ENCODE results near the gene POLR2C.

DNA sequence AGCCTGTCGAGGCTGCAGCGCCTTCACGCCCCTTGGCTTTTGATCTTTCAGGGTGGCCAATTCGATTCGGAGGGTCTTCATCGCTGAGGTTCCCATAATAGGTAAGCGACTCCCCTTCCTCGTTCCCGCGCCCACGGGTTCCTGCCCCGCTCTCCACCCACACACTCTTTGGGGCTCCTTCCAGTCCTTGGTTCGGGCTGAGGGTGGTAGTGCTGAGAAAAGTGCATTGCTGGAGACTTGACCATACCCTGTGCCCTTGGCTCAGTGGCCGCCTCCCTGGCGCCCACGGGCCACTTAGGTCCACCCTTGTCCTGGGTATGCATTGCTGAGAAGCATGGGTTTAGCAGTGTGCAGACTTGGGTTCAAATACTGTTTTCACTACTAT is 491 bp downstream of the POLR2C start:
- TF ChIP-seq FOS (IDR thresholded peaks at IDR 0.05; ENCODE audit: borderline replicate concordance, extremely low read depth, insufficient read length) (no peak), POLR2AphosphoS5 (IDR thresholded peaks at IDR 0.05; ENCODE audit: low read length) (no peak), NR2C2 (IDR thresholded peaks at IDR 0.05; ENCODE audit: borderline replicate concordance, control insufficient read depth, insufficient read length, low read depth) (no peak), POLR2A (IDR thresholded peaks at IDR 0.05; ENCODE audit: low read depth, low read length) (no peak), HDAC2 (IDR thresholded peaks at IDR 0.05) (no peak)
- TF ChIP-seq, protein P1, sequence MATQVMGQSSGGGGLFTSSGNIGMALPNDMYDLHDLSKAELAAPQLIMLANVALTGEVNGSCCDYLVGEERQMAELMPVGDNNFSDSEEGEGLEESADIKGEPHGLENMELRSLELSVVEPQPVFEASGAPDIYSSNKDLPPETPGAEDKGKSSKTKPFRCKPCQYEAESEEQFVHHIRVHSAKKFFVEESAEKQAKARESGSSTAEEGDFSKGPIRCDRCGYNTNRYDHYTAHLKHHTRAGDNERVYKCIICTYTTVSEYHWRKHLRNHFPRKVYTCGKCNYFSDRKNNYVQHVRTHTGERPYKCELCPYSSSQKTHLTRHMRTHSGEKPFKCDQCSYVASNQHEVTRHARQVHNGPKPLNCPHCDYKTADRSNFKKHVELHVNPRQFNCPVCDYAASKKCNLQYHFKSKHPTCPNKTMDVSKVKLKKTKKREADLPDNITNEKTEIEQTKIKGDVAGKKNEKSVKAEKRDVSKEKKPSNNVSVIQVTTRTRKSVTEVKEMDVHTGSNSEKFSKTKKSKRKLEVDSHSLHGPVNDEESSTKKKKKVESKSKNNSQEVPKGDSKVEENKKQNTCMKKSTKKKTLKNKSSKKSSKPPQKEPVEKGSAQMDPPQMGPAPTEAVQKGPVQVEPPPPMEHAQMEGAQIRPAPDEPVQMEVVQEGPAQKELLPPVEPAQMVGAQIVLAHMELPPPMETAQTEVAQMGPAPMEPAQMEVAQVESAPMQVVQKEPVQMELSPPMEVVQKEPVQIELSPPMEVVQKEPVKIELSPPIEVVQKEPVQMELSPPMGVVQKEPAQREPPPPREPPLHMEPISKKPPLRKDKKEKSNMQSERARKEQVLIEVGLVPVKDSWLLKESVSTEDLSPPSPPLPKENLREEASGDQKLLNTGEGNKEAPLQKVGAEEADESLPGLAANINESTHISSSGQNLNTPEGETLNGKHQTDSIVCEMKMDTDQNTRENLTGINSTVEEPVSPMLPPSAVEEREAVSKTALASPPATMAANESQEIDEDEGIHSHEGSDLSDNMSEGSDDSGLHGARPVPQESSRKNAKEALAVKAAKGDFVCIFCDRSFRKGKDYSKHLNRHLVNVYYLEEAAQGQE (IDR thresholded peaks at IDR 0.05; ENCODE audit: low read depth, low read length): no peak
